Eye (tissue), 1 donor: Measurements from ENCODE around the gene PBLD.
"Not testable (repeated sequence)": the region's sequence is repeated elsewhere in the genome, so short reads cannot be mapped to it uniquely, and the experiment has no call there.

Experiments used
- DNase-seq: peaks from one replicate; pipeline ENCODE4 v3.0.0-alpha.2; 2015

Gene PBLD

DNA sequence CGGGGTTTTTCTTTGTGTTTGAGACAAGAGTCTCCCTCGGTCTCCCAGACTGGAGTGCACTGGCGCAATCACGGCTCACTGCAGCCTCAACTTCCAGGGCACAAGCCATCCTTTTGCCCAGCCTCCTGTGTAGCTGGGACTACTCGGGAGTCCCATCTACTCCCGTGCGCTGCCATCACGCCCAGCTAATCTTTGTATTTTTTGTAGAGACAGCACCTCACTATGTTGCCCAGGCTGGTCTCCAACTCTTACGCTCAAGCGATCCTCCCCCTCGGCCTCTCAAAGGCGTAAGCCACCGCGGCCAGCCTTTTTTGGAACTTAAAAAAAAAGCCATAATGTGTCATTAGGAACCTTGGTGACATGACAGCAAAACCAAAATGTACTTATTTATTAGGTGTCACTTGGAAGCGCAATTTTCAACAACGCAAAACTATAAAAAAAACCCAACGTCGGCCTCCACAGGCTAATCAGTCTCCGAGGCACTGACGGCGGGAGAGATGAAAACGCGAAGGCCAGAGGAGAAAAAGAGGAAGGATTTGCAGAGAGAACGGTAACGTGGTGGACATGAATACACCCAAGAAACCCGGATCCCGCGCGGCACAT is 1.8 kb downstream of the PBLD start:
- DNase-seq: no peak

DNA sequence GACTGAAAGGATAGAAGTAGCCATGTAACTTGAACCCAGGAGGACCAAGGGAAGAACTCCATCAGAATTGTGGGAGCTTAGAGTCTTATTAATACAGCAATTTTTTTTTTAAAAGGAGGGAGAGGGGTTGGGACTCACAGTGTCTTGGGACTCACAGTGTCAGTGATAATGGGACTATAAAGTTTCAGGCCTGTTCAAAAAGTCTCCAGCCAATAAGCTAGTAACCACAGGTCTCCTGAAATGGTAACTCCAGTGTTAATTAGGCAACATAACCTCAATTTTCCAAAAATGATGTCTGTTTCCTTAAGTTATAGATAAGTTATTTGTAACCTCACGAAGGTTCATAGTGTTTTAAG is 3.2 kb downstream of the PBLD start:
- no peak for DNase-seq

GRCh38 chr10:68327889-68328786 is 4.6 kb downstream of the PBLD start:
- DNase-seq: peak; percentile 90

- DNase-seq: not testable (repeated sequence)
Observed at GRCh38 chr10:68324396-68324795, 8.3 kb downstream of the PBLD start.

- DNase-seq: no peak
Observed at GRCh38 chr10:68318331-68319059, 14.2 kb downstream of the PBLD start.

DNA sequence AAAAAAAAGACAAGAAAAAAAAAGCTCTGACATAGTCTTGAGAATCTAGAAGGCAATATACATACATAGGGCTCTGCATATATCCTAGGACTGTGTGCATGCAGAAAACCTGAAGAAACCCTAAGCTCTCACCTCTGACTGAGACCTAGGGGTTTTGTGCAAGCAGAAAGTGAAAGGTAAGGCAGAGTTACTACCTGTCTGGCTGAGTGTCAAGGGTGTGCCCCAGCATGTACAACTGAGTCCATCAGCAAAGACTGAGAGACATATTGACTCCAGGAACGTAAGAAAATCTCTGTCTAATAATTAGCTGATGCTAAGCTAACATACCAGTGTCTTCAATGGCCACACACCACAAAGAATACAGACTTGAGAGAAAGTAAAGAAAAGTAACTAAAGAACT is 17.1 kb downstream of the PBLD start:
- DNase-seq: no peak

- not testable (repeated sequence) for DNase-seq
Observed at GRCh38 chr10:68314930-68315329, 17.8 kb downstream of the PBLD start.

DNA sequence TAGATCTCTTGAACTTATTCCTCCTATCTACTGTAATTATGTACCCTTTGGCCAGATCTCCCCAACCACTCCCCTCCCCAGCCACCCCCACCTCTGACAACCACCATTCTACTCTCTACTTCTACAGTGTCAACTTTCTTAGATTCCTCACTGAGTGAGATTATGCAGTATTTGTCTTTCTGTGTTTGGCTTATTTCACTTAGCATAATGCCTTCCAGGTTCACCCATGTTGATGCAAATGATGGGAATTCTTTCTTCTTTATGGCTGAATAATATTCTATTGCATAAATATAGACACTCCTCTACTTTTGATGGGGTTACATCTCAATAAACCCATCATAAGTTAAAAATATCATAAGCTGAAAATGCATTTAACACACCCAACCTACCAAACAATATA is 22.2 kb downstream of the PBLD start:
- no peak for DNase-seq

- no peak for DNase-seq
Observed at GRCh38 chr10:68305854-68306253, 26.9 kb downstream of the PBLD start.

GRCh38 chr10:68303849-68304412 is 28.8 kb downstream of the PBLD start:
- DNase-seq: no peak

DNA sequence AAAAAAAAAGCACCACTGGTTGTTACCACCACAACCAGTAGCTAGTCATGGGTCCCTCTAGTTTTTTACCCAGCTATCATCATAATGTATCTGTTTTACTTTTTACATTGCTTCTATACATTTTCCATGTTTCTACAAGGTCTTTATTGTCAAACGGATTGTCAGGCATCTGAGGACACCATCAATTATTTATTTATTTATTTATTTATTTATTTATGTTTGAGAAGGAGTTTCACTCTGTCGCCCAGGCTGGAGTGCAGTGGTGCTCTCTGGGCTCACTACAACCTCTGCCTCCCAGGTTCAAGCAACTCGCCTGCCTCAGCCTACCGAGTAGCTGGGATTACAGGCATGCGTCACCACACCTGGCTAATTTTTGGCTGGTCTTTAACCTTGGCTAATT is 29.9 kb downstream of the PBLD start:
- DNase-seq: no peak

- no peak for DNase-seq
Observed at GRCh38 chr10:68302503-68302823, 30.3 kb downstream of the PBLD start.

GRCh38 chr10:68301790-68302502 is 30.8 kb downstream of the PBLD start:
- peak; percentile 85 for DNase-seq

GRCh38 chr10:68301301-68301700 is 31.4 kb downstream of the PBLD start:
- DNase-seq: no peak

GRCh38 chr10:68296843-68297663 is 35.7 kb downstream of the PBLD start:
- DNase-seq: no peak

DNA sequence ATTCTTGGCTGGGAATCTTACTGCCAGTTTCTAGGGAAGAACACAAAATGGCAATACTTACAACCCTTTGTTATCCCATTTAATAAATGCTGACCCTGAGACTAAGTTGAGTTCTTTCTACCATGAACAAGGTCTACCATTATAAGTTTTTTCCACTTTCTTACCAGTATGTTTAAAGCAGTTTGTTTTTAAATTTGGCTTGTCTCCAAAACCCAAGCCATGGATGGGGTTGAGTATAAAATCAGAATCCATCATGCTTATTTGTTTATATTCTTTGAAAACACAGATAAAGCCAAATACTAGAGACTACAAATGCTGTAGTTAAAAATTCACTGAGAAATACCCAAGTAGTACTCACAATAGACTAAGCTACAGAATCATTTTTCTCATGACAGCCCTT is 42.0 kb downstream of the PBLD start:
- DNase-seq: no peak

GRCh38 chr10:68288717-68289116 is 44.0 kb downstream of the PBLD start:
- DNase-seq: no peak

DNA sequence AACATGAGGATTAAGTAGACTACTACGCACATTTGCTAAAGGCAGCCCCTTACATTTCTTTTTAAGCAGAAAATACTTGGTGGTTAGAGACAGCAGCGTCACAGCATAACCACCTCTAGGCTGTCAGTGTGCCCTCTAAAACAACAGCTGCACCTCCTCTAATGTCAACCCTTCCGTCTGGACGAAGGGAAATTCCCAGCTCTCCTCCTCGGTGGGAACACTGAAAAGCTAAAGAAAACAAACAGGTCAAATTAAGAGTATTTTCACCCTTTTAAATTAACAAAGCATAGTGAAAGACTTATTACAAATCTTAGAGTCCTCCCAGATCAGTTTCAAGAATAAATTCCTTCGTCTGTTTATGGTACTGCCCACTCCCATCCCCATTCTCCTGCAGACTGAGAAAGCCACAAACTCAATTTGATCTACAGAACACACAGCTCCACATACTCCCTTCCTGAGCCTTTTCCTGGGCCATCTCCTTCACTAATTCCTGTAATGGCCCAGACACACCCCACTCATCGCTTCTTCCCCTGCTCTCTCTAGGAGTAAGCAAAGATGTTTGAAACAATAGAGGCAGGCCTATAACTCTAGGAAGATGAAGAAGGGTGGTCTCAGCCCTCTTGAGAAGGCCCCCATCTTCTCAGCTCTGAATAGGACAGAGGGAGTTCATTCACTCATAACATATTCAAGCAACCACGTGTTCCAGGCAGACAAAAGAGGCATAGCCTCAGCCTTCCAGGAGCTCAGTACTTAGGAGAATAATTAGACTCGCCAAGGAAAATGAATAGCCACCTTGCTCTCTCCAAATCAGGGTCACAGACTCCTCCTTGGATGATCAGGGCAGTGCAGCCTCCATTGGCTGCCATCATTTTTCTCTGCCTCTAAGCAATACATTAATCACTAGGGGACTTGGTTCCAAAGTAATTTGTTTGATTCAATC is 48.4 kb downstream of the PBLD start:
- DNase-seq: peak; percentile 49

- DNase-seq: no peak
Observed at GRCh38 chr10:68280758-68281157, 52.0 kb downstream of the PBLD start.

- DNase-seq: not testable (repeated sequence)
Observed at GRCh38 chr10:68278906-68279753, 53.6 kb downstream of the PBLD start.
